Measurements from ENCODE around the gene JARID2.

DNA sequence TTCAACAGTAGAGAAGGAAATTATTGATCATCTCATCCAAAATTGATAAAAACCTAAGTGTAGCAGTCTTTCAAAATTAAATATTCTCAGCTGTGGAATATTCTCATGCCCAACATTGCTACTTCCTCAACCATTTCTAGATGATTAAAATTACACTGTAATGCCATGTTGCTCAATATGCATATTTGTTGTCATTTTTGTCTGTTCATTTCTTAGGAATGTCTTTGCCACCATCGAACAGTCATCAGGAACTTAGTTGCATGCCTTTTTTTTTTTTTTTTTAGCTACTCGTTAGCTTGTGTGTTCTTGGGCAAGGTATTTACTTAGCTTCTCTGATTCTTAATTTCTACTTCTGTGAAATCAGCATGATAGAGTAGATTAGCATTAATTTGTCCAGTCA, 228.3 kb downstream of the JARID2 start:
- TF ChIP-seq CTCF (optimal IDR thresholded peaks at IDR 0.05 in 1 of 3, IDR thresholded peaks at IDR 0.05 in 1 of 3, conservative IDR thresholded peaks at IDR 0.05 in 1 of 3; ENCODE audit: extremely low read depth in 1 of 3, insufficient read depth in 2 of 3, low read length in 3 of 3) = no peak
- no peak for TF ChIP-seq EZH2 (IDR thresholded peaks at IDR 0.05; ENCODE audit: low read length)

Data from keratinocyte (primary cell).